Measurements from ENCODE around the gene EHD4.

DNA sequence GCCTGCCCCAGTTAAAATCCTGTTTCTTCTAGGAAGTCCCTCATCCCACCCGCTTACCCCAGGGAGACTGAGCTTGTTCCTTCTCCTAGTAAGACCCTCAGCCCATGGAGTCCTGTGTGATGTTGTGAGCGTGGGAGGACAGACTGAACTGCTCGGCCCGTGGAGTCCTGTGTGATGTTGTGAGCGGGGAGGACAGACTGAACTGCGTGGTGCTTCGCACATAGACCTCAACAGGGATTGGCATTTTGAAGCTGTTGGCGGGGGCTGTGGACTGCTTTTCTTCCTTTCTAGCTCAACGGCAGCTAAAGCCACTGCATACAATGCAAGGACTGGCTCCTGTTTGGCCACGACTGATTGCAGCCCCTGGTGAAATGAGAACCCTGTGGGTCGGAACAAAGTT, 76.9 kb downstream of the EHD4 start:
- TF ChIP-seq TAF1 (IDR thresholded peaks at IDR 0.05; ENCODE audit: borderline replicate concordance, insufficient read depth, low read length) = no peak
- TF ChIP-seq SIN3A (IDR thresholded peaks at IDR 0.05; ENCODE audit: borderline replicate concordance, insufficient read depth, low read length) = no peak

Data from PFSK-1 (cell line).